HG03103 (cell line): ENCODE results near the gene RALGPS1.

Experiments
- ATAC-seq: cut with Tn5 transposase; IDR thresholded peaks from one replicate; pipeline ENCODE4 v1.9.1; 2021; ENCODE audit warnings: low read depth; ENCODE audit not compliant: unreplicated experiment

Gene RALGPS1

DNA sequence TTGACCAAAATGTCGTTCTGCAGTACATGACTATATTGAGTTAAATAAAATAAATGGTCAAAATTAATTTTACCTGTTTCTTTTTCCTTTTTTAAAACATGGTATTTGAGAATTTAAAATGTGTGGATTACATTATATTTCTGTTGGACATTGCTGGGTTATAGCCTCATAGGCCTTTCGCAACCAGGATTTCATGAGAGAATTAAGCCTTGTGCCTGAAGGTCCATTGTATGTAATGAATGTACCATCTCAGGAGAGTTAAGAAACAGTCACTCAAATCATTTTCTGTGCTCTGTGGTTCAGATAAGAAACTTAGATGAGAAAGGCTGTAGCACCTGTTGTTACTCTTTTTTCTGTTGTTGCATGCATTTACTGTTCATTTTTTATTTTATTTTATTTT is 104.4 kb downstream of the RALGPS1 start:
- ATAC-seq = no peak

DNA sequence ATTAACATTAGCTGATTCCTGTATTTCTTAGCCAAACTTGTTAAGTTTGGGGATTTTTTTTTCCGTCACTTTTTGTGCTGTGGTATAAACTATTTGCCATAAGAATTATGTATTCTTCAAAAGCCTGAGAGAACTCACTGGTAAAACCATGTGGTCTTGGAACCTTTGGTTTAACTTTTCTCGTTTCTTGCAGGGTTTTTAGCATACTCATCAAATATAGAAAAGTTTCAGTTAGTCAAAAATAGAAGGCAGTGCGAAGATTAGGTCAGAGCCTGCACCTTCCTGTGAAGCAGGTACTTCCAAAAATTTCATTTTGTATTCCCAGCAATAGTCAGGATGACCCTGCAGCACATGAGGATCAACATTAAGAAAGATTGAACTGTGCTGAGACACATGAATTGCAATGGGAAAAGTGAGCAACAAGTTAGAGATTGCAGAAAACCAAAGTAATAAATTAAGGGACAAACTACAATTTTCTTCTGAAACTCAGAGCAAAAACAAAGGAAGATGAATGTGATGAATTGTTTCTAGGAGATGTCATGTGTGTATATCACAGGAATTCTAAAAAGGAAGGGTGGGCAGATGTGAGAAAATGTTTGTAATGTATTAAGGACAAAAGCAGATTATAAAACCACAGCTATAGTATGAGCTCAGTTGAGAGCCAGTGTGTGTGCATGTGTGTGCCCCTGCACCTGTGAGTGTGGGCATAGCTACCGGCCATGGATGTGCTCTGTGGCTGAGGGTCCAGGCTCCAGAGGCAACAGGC is 105.6 kb downstream of the RALGPS1 start:
- ATAC-seq = no peak

- no peak for ATAC-seq
These were observed 106.2 kb downstream of the RALGPS1 start for GRCh38 chr9:127020802-127021078.

DNA sequence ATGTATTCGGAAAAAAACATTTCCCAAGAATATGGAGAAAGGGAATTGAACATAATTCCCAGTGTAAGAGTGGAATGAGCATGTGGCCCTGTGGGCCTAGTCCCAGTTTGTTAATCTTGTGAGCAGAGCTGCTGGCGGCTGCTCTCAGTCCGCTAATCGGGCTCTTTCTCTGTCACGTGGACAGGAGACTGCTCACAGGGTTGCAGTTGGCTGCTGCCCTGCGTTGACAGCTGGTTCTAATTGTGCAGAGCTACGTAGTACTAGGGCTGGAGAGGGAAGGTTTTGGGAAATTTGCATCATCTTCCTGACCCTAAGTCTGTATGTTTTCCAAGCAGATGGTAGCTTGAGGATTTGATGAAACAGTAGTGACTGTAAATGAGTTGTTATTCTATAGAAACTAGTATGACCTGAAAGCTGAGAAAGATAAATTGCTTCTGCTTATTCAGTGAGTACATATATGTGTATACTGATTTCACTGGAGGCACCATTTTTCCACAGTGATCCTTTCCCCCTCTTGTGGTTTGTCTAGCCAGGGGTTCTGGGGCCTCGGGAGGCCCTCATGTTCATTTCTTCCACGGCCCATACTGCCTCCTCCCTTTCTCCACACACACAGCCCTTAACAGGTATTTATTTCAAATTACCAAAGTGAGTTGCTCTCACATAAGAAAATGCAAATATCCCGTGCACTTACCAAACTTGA is 107.2 kb downstream of the RALGPS1 start:
- no peak for ATAC-seq

GRCh38 chr9:127022913-127023660 is 108.5 kb downstream of the RALGPS1 start:
- ATAC-seq = no peak

GRCh38 chr9:127025042-127025441 is 110.5 kb downstream of the RALGPS1 start:
- no peak for ATAC-seq

- ATAC-seq = no peak
These were observed 113.1 kb downstream of the RALGPS1 start for GRCh38 chr9:127027694-127028093.

- ATAC-seq = no peak
These were observed 115.0 kb downstream of the RALGPS1 start for GRCh38 chr9:127029548-127029947.

DNA sequence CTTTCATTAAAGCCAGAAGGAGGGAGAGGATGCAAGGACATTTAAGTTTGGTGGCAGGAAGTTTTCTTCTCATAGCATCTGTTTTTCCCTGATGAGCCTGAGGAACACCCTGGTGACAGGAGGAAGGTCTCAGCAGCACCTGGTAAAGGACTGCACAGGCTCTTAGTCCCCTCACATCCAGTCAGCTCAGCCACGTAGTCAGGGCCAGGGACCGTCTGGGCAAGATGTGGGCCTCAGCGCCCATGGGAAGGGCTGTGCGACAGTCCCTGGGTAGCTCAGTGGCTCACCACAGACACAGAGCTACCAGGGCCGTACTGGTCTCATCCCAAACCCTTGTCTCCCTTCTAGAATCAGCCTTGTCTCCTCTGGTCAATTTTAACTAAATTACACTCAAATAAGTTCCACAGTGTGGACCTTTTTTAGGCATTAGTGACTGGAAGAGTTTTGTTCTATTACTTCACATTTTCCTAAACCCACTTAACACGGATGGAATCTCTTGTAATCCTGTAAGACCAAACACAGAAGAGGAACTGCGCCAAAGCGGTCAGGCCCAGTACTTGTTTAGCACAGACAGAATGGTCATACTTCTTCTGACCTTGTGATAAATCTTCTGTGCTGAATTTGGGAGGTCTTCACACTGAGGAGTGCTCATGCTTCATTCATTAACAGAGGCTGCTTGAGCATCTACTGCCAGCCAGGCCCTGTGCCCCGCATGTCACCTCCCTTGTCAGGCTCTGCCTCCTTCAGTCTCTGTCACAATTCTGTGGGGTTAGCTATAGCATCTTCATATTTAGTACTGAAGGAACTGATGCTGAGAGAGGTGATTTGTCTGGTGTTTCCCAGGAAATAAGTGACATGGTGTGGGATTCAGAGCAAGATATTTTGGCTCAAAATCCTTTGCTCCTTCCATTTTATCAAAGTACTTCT is 116.5 kb downstream of the RALGPS1 start:
- ATAC-seq = no peak

DNA sequence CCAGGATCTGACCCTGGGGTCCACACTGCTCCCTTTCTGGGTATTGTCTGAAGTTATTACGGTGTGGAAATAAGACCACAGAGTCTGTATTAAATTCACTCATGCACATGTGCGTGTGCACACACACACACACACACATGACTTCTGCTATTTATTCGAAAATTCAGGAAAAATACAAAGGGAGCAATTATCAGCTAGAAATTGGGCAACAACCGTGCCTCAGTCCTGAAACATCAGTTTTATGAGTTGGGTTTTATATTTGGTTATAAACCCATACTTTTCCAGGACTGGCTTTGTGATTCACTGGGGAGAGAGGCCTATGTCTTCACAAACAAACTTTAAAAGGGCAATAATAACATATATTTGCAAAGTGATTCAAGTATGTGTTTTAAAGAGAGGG is 117.7 kb downstream of the RALGPS1 start:
- ATAC-seq = no peak

GRCh38 chr9:127033061-127033460 is 118.5 kb downstream of the RALGPS1 start:
- ATAC-seq = no peak

GRCh38 chr9:127033789-127034188 is 119.2 kb downstream of the RALGPS1 start:
- no peak for ATAC-seq

DNA sequence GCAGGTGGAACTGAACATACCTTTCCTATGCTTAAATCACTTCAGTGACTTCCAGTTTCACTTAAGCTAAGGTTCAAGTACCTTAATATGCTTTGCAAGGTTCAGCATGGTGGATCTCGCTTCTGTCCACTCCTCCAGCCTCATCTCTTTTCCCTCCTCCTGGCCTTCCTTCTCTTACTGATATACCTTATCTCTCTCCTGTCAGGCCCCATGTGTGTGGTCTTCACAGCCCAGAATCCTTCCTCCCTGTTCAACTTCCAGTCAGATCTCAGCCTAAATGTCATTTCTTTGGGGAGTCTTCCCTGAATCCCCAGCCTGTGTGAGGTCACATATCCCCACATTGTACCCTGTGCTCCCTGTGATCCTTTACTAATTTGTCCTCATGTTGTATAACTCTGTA is 120.1 kb downstream of the RALGPS1 start:
- no peak for ATAC-seq

DNA sequence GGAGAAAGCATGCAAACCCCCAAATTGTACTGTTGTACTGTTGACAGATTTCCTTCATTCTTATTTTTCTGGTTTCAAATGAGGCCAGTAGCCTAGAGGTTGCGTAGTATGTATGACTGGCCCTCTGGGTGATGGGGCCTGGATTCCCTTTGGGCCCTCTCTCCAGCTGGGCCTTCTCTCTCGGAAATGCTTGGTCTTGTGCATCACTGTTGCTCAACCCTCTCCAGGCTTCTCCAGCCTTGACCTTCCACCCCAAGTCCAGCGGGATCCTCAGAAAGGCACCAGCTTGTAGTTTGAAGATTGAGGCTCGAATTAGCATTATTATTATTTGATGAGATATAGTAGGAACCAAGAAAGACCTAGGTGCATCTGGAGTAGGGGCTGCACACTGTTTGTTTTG is 120.8 kb downstream of the RALGPS1 start:
- ATAC-seq = no peak

DNA sequence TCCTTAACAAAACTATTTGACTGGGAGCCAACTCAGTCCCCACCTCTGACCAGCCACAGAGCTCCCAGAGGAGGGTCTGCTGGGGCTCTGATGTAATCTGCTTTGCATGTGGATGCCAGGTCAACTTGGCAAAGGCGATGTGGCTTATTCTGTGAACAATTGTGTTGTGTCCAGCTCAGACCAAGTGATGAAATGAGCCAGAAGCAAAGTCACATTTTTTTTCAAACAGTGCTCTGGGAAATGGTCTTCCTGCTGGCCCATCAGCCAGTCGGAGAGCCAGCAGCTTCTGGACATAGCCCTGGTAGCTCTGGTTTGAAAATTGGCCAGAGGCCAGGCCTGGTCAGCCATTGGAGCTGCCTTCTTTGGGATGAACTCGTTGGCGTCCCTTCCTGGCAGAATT is 121.4 kb downstream of the RALGPS1 start:
- ATAC-seq = no peak

DNA sequence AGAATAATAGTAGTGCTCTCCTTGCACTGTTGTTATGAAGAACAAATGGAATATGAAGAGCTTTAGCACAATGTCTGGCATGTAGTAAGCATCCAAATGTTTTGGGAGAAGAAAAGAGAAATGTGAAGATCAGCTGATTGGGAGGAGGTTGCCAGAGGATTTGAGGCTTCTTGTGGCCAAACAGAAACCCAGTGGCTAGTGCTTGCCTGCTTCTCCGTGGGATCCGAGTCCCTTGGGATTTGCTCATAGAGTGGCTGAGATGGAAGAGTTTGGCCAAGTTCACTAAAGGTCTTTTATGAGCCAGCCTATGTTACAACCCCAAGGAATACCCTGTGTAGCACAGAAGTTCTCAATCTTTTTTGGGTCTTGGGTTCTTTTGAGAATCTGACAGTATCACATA is 121.9 kb downstream of the RALGPS1 start:
- ATAC-seq = no peak

GRCh38 chr9:127038531-127038930 is 123.9 kb downstream of the RALGPS1 start:
- no peak for ATAC-seq

GRCh38 chr9:127039492-127039891 is 124.9 kb downstream of the RALGPS1 start:
- no peak for ATAC-seq

DNA sequence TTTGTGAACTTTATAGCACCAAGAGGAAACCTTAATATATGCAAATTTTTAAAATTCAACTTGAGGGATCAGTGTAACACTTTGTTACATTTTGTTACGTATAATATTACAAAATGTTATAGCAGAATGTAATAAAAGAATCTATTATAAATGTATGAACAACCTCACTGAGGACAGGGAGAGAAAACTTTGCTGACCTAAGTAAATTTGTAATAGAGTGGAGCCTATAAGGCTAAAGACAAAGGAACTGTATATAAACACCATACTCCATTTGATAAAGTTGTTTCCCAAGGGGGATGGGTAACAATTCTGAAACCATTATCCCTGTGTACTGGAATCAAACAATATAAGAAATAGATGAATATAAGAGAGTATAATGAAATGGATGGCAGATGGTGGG is 130.6 kb downstream of the RALGPS1 start:
- no peak for ATAC-seq

GRCh38 chr9:127047971-127048370 is 133.4 kb downstream of the RALGPS1 start:
- ATAC-seq = no peak

GRCh38 chr9:127049044-127049443 is 134.5 kb downstream of the RALGPS1 start:
- no peak for ATAC-seq
